Activated effector memory CD4-positive, alpha-beta T cell treated with anti-CD3 and anti-CD28 coated beads, Interleukin-2, amount 50 U/mL, for 16 hours (primary cell): ENCODE data around the gene PIK3CA.

Source experiments
- DNase-seq: peaks from one replicate; pipeline ENCODE4 v3.0.0-alpha.2; 2020

Gene PIK3CA

DNA sequence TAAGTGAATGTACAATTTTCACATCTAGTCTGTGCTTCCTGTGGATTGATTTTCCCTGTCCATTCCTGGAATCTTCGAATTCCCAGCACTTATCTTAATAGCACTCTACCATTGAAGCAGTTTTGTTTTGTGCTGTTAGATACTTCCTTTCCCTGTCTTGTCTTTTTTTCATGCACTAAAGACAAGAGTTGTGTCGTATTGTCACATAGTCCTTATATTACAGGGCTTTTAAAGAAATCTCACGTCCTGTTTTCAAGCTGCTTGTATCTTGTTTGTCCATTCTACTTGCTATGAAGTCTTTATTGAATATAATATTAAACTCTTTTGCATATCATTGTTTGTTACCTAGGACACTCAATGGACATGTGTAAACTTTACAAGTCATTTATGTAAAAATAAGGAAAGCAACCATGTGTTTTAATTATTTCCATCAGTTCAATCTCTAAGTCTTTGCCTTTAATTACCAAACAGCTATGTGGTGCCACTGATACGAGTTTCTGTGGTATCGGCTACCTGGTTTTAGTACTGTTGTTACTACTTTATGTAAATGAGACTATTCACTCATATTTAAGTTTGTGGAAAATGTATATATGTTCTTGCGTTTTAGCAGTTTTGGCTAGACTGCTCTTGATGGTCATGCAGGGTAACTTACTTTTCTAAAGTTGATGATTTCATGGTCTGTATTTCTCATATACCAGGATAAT lies 10.3 kb downstream of the PIK3CA start:
- DNase-seq = no peak

- DNase-seq = no peak
Measured at GRCh38 chr3:179163503-179163902, 15.3 kb downstream of the PIK3CA start.

DNA sequence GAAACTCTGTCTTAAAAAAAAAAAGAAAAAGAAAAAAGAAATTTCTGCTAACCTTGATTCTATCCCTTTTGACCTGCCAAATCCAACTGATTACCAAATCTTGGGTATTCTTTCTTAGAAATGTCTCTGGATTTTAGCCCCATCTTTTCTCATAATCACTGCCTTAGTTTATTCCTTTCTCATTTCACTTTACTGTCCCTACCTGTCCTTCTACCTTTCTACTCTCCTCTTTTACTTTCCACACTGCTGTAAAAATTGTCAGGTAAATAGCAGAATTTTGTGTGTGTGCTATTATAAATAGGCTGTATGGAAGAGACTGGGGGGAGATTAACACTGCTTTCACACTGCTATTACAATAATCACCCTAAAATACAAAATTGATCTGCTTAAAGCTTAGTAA lies 16.7 kb downstream of the PIK3CA start:
- no peak for DNase-seq

DNA sequence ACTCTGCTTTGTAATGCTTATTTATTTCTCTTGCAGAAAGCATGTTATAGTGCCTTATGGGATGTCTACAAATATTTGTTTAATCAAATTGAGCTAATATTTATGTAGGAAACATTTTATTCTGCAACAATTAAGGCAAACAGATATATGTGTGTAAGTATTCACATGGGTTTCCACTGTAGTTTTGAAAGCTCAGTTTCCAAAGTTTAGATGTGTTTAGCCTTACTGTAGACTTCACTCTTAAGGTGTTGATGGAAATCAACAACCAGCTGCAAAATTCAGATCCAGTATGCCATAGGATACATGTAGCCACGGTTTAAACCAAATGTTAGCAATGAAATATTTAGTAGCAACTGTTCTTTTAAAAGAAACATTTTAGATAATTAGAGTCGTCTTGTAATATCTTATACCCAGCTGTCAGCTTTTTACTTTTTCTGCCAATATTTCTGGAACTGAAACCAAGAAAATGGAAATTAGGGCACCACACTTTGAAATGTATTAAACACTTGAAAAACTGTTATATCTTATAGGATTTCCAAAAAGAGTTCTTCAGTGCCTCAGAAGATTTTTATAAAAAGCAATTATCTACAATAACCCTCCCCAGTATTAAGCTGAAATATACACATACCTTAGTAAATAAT lies 18.5 kb downstream of the PIK3CA start:
- no peak for DNase-seq

GRCh38 chr3:179168918-179169317 lies 20.8 kb downstream of the PIK3CA start:
- no peak for DNase-seq

DNA sequence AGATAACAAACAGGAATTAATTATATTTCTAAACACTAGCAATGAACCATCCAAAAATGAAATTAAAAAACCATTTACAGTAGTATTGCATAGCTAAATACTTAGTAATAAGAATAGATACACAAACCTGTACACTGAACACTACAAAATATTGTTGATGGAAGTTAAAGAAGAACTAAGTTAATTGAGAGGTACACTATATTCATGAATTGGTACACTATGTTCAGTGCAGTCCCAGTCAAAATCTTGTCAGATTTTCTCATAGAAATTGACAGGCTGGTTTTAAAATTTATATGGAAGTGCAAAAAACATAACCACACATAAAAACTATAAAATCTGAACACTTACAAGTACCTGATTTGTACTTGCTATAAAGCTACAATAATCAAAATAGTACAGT lies 24.4 kb downstream of the PIK3CA start:
- no peak for DNase-seq

DNA sequence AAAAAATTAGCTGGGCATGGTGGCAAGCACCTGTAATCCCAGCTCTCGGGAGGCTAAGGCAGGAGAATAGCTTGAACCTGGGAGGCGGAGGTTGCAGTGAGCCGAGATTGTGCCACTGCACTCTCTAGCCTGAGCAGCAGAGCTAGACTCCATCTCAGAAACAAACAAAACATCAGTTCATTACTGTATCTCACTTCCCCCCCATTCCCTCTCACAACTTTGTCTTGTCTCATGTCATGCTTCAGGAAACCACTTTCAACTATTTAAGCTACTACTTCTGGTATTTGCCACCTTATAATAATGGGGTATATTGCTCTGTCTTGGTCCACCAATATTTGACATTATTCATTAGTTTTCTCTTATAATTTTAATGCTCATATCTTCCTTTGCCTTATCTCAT lies 26.2 kb downstream of the PIK3CA start:
- DNase-seq = no peak

GRCh38 chr3:179174898-179175297 lies 26.7 kb downstream of the PIK3CA start:
- no peak for DNase-seq

DNA sequence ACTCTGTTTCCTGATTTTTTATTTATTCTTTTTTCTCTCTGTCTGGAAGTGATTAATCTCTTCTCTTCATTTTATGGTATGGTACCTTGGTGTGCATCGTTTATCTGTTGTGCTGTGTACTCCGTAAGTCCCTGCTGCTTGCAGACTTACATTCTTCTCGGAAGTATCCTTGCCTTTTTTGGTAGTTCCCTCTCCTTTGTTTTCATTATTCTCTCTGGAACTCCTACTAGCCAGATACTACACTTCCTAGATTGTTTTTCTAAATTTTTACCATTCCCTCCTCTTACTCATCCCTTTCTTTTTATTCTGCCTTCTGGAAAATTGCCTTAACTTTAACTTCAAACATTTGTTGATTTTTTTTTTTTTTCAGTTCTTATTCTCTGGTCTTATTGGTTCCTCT lies 27.2 kb downstream of the PIK3CA start:
- DNase-seq = no peak

DNA sequence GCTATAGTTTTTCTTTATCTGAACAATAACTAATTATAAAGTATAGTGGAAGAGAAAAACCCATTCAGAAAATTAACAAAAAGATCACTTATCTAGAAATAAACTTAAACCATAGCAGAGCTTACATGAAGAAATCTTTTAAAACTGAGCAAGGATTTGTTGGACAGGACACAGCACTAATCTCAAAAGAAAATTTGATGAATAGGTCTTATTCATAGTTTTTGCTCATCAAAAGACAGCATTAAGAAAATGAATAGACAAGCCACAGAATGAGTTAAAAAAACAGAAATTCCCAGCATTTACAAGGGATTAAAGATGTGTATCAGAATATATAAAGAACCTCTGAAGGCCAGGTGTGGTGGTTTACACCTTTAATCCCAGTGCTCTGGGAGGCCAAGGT lies 29.5 kb downstream of the PIK3CA start:
- DNase-seq = no peak

- no peak for DNase-seq
Measured at GRCh38 chr3:179179256-179179655, 31.1 kb downstream of the PIK3CA start.

DNA sequence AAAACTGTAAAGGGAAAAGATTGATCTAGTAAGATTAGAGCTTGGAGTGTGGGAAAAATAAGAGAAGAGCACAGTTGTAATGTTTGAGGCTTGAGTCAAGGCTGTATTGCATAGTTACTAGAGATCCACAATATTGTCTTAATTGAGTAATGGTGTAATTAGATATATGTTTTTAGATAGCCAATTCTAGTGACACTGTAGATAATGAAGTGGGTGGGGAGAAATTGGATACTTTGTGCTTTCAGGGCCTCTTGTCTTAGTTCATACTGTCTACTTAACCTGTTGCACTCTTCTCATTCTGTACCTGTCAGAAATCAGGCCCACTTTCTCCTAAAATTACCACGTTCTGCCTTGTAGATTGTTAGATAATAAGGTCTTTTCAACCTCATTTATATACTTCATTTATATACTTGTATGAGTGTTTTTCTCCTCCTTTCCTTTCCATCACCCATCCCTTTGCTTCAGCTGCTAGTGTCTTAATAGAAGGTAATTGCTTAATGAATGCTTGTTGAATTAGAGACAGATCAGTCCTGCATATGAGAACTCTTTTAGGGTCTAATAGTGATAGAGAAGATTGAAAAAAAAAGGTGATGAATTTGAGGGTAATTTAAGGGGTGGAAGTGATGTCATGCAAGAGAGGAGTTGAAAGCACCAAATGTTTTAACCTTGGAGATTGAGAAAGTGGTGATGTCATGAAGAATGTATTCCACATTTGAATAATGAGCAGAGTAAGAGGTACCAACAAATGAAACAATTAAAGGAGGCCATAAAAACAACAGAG lies 32.0 kb downstream of the PIK3CA start:
- no peak for DNase-seq

- DNase-seq = no peak
Measured at GRCh38 chr3:179181021-179181472, 32.9 kb downstream of the PIK3CA start.

- DNase-seq = no peak
Measured at GRCh38 chr3:179181993-179182551, 33.9 kb downstream of the PIK3CA start.

- DNase-seq = no peak
Measured at GRCh38 chr3:179182902-179183301, 34.7 kb downstream of the PIK3CA start.

GRCh38 chr3:179184826-179185225 lies 36.7 kb downstream of the PIK3CA start:
- no peak for DNase-seq

DNA sequence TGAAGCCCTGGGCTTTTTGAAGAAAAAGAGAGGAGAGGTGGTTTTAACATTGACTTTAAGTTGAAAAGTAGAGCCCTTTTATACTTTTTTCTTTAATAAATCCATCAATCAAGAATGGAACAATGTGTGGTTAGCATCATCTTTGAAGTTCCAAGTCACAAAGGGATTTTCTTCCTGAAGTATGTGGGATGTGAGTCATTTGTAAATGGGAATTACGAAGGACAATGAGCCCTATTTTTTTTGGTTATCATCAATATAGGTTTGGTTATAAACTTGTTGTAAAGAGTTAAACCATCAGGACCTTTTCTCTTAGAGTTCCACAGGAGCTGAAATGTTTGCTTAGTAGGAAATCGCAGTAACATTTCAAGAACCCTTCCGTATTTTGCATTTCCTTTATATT lies 38.3 kb downstream of the PIK3CA start:
- no peak for DNase-seq

- no peak for DNase-seq
Measured at GRCh38 chr3:179189759-179190158, 41.6 kb downstream of the PIK3CA start.

DNA sequence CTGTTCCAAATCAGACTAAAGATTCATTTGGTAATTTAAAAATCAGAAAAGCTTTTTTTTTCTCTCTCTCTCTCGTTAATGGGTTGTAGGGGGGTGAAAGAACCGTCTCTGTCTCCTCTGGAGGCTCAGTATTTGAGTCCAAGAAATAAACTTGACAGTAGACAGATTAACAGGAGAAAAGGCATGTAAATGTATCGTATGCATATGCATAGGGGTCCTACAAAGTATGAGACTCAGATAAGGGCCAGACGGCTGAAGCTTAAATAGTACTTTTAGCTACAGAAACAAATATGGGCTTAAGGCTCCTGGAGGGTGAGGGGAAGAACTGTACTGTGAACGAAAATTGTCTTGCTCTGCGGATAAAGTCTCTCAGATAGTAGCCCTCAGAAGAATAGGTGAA lies 42.4 kb downstream of the PIK3CA start:
- no peak for DNase-seq

GRCh38 chr3:179192542-179192941 lies 44.4 kb downstream of the PIK3CA start:
- no peak for DNase-seq

DNA sequence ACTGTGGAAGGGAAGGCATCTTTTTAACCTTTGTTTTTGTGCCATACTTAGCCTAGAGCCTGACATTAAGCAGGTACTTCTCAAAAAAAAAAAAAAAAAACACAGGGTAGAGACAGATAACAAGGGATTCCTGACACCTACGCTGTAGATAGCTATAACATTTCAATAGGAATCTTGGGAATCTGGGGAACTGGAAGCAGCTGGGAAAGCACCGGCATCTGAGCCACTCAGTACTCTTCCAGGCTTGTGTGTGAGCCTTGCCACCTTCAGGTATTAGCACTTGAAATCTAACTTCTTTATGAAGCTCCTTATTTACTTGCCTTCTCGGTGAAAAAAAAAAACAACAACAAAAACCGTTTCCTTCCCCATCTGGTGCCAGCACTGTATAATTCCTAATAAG lies 46.8 kb downstream of the PIK3CA start:
- no peak for DNase-seq

GRCh38 chr3:179196098-179196497 lies 47.9 kb downstream of the PIK3CA start:
- DNase-seq = no peak

GRCh38 chr3:179196700-179197099 lies 48.5 kb downstream of the PIK3CA start:
- no peak for DNase-seq

DNA sequence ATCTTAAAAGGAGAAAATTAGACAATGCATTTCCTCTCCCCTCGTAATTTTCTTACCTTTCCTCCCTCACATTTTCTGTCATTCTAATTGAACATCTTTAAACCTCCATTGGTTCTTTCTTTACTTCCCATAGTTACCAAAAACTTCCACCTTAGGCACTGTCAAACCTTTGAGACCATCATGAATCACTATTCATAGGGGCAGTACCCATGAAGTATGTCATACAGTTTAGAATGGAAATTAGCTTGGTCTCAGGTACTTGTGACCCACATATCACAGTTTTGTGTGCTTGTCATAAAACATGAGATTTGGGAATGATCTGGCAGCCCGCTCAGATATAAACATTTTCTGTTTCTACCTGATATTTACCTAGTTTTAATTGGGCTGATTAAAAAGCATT lies 52.6 kb downstream of the PIK3CA start:
- no peak for DNase-seq
